Retina (tissue), 1 donor: Measurements from ENCODE around the gene AUTS2.

Source experiments
- DNase-seq: peaks from one replicate; pipeline ENCODE4 v3.0.0-alpha.2; 2016

AUTS2 gene

DNA sequence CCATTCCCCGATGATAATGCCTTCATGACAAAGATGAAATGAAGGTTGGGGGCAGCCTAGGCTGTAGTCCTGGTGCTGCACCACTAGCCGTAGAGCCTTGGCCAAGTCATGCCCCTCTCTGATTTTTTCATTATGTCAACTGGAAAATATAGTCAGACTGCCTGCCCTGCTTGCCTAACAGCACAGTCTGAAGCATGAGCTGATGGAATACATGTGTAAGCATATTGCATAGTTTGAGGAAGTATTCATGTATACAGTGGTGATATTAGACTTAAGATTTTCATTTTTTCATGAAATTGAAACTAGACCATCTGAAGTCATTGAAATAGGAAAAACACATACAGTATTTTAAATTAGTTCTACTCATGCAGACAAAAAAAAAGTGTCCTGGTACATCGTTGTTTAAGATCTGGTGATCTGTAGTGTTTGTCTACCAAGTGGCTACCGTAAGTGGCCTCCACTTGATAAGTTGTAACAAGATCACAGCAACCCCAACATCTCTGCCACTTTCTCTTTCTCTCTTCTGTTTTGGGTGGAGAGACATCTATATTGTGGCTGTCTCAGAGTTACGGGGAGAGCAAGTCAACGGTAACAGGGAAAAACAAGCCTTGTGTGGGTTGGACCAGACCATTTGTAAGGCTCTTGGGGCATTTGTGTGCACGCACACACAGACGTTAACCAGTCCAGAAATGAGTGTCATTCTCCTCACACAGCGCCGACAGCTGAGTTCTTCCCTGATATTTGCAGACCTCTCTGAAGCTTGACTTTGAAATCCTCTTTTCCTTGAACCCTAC, 817.1 kb downstream of the AUTS2 start:
- DNase-seq = no peak

DNA sequence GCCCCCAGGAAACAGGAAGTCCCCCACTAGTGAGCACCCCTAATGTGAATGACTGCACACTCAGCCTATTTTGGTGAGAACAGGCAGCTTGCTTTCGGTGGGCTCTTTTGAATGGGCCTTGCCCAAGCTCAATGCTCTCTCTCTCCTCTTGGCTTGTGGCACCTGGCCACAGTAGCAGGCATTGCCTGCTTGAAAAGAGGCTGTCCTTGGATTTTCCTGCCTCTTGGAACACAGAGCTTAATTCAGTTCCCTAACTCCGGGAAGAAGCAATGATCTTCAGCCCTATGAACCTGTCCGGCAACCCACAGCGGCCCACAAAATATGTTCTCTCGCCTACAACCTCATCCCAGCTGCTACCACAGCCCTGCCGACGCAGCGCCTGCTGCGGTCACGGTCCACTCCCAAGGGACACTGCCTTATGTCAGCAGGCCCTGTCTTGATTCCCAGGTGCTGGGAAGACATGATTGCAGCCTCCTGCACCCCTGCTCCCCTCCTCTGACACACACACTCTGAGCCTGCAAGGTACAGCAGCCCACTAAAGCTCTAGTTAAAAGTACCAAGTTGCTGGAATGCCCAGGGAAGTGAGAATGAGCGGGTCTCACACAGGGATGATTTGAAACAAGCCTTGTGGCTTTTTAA, 818.2 kb downstream of the AUTS2 start:
- DNase-seq = peak; percentile 60

DNA sequence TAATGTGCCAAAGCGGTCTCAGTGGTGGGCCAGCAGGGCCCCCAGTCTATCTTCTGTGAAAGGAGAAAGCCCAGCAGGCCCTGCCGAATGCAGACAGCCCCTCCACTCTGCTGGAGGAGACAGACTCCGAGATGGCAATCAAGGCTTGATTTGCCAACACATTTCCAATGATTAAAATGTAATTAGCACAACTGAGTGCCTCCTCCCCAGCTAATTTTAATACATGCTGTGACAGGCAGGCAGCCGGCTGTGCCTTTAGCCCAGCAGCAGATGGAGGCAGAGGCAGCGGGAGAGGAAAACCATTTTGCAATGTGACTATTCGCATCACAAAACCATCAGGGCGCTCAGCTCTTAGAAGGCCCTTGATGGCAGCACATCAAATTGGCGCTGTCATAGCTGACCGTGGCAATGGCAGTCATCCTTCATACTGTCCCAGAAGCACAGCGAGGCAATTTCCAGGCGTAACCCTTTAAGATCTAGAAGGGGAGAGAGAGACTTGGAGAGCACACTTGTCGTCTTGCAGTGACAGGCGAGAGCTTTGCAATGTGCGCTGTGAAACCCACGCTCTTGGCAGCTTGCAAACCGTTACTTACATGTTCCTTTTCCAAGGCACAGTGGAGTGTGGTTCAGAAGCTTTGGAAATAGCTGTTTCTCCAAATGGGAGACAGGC, 818.8 kb downstream of the AUTS2 start:
- DNase-seq = peak; percentile 65

DNA sequence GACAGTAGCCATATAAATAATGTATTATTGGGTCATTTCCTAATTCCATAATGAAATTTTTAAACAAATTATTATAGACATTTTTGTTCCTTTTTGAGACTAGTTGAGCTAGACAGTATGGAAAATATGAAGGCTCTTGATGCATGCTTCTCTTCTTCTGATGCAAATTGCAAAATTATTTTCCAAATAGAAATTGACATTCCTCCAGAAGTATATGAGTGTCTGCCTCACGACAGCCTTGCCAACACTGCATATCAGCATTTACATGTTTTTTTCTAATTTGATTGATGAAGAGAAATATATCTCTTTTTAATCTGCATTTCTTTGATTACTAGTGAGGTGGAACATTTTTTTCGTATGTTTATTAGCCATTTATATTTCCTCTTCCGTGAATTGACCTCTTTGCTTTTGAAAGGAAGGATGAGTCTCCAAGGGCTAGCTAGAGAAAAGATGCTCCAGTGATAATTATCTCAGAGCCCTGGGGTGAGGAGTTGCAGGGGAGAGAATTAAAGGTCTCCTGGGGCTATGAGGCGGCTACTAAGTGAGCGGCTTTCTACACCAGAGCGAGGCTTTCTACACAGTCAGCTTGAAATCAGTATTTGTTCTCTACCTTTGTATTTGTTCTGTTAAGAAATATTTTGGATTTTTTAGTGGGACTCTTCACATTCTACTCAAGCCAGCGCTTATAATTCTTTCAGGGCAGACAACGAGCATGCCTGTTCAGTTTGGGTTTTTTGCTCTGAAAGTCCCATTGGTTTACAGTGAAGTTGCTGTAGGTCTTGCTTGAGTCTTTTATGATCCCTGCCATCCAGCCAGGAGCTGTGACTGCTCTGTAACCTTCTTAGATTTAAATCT, 821.5 kb downstream of the AUTS2 start:
- DNase-seq = peak; percentile 46

GRCh38 chr7:70420381-70420662, 822.0 kb downstream of the AUTS2 start:
- DNase-seq = no peak

- no peak for DNase-seq
These were observed 823.0 kb downstream of the AUTS2 start for GRCh38 chr7:70421319-70421718.

DNA sequence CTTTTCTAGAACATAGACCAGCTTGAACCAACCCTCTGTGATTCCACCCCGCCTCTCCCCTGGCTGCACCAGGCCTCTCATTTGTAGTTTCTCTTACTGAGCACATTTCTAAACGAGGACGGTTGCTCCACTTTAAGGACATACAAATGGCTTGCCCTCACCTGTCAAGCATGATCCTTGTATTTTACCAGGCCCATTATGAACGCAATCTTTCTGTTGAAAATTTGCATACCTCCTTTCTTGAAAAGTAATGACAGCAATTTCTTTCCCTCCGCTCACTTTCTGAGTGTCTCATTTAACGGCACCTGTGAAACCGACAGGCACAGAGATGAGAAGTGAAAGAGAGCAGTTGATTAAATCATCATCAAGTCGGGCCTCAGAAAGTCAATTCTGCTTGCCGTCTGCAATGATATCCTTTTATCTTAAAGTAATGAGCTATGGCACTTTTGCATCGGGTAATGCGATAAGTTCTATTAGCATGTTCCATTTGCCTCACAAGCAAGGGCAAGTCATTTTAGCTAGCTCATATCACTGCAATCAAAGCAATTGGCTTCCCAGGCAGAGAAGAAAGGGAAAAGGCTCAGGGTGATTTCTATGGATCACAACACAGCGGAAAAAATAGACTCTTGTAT, 828.1 kb downstream of the AUTS2 start:
- no peak for DNase-seq

DNA sequence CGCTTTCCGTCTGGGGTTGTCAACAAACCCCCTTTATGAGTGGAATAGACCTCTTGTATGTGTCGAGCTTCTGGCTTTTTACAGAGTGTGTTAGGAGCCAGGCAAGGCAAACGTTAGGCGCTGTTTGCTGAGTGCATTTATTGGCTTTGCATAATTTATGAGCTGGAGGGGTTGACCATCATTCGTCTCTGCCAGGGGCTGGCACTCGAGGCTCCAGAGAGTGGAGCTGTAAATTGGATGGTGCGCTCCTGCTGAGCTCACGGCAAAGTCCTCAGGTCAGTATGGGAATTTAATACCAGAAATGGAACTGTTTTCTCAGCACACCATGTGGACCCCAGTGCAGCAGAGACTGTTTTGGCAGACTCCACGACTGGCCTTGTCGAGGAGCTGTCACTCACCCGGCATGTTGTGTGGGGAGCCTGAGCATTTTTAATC, 834.3 kb downstream of the AUTS2 start:
- DNase-seq = peak; percentile 61

- DNase-seq = no peak
These were observed 836.1 kb downstream of the AUTS2 start for GRCh38 chr7:70434376-70434775.

- DNase-seq = no peak
These were observed 836.5 kb downstream of the AUTS2 start for GRCh38 chr7:70434821-70435220.

GRCh38 chr7:70435634-70436033, 837.4 kb downstream of the AUTS2 start:
- no peak for DNase-seq

- peak; percentile 32 for DNase-seq
These were observed 838.6 kb downstream of the AUTS2 start for GRCh38 chr7:70436790-70437350.

GRCh38 chr7:70439651-70440050, 841.4 kb downstream of the AUTS2 start:
- no peak for DNase-seq

GRCh38 chr7:70446448-70447143, 848.3 kb downstream of the AUTS2 start:
- DNase-seq = peak; percentile 63

- no peak for DNase-seq
These were observed 850.1 kb downstream of the AUTS2 start for GRCh38 chr7:70448312-70448906.

DNA sequence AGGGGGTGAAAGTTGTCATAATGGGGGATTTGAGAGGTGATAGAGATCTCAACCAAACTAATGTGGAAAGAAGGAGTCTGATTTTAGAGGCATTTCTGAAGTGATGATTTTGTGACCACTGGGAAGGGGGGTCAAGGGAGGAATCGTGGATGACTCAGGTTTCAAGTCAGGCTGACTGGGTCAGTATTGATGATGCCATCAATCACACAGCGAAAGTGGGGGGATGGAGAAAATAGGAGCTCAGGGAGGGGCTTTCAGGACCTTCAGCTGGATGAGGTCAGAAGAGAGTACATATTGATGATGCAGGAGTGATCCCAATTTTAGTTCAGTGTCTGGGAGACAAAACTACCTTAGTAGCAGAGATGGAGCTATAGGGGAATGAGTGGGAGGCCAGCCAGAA, 852.5 kb downstream of the AUTS2 start:
- no peak for DNase-seq

DNA sequence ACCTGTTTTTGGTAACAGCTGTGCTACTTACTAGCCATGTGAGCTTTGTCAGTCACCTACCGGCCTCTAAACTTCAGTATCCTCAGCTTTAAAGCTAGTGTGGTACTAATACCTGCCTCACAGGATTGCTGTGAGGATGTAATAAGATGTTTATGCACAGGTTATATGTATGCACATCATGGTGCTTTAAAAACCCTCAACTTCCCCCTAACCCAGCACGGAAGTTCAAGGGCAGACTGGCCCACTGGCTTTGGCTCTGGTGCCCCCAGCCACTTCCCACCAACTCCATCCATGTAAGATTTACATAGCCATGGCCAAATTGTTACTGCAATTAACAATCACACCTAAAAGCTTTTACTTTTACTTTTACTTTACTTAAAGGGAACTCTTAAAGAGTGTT, 857.6 kb downstream of the AUTS2 start:
- DNase-seq = no peak

GRCh38 chr7:70456719-70457118, 858.4 kb downstream of the AUTS2 start:
- no peak for DNase-seq

GRCh38 chr7:70457482-70457881, 859.2 kb downstream of the AUTS2 start:
- no peak for DNase-seq

DNA sequence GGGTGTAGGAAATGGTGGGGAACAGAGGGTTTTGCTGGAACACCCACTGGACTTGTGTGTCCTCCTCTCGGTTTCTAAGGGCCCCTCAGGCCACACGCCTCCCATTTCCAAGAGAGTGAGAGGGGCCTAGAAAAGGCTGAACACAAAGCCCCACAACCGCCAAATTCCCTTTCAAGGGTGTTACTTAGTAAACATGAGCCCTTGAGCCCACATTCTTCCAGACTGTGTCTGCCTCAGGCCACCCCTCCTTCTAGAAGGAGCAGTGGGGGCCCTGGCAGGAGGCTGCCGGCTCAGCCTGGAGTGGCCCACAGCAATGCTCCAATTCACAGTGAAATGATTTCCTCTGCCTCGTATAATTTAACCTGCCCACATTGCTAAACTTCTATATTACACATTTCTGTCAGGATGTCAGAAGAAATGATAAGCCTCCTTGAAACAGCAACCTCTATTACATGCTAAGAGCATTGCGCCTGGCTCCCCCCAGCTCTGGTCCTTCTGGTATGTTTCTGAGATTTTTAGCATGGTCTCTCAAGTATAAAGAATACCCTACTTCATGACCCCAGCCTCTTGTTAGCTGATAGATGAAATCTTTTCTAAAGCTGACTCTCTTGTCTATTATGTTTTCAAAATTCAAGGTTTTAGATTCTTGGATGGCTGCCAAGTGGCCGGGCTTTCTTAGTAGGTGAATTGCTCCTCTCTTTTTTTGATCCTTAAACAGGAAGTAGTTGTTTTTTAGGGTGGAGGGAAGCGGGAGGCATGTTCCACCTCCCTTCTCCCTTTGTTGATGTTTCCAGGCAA, 859.8 kb downstream of the AUTS2 start:
- DNase-seq = no peak
